ENCODE results near the gene KCTD17. TPM values are rescaled to one million over a fixed set of nuclear protein-coding genes. Genes with fewer than 3 reads are reported as not detected.

KCTD17 gene
- total and polyA plus RNA-seq, 2 of the 13 experiments (the other 11 are each of a cell fraction or from before 2014, with no cell fraction given) = 5.3 to 11.7 TPM

GRCh38 chr22:37043828-37044538, 7.6 kb upstream of the KCTD17 start (continued):
- TF ChIP-seq XRCC5 (optimal IDR thresholded peaks at IDR 0.05; ENCODE audit: low read length) (peak; percentile 80), USF2 (IDR thresholded peaks at IDR 0.05; ENCODE audit: low read depth, low read length) (no peak), USF2 (CRISPR knock-in tag; IDR thresholded peaks at IDR 0.05; ENCODE audit: borderline replicate concordance) (no peak), AHR (CRISPR knock-in tag; IDR thresholded peaks at IDR 0.05) (0 out of 2 replicates have a peak, but pooled peaks have one; percentile 68), SIX4 (CRISPR knock-in tag; IDR thresholded peaks at IDR 0.05) (no peak), TFDP1 (CRISPR knock-in tag; IDR thresholded peaks at IDR 0.05; ENCODE audit: borderline replicate concordance) (peak; percentile 70; the same call in 1 of the 2 replicates), ZNF230 (CRISPR knock-in tag; IDR thresholded peaks at IDR 0.05) (0 out of 2 replicates have a peak, but pooled peaks have one; percentile 79), TRIM22 (IDR thresholded peaks at IDR 0.05) (no peak), FOXP1 (IDR thresholded peaks at IDR 0.05) (no peak), FOXP1 (CRISPR knock-in tag; IDR thresholded peaks at IDR 0.05) (no peak), POGK (CRISPR knock-in tag; conservative IDR thresholded peaks at IDR 0.05) (peak; percentile 63; the same call in 1 of the 2 replicates), ZNF121 (CRISPR knock-in tag; IDR thresholded peaks at IDR 0.05) (peak; percentile 5; the same call in 1 of the 2 replicates), ZNF543 (CRISPR knock-in tag; IDR thresholded peaks at IDR 0.05) (peak; percentile 73; the same call in 1 of the 2 replicates), TAF15 (IDR thresholded peaks at IDR 0.05; ENCODE audit: low read depth, low read length, poor library complexity, severe bottlenecking) (no peak), ETS1 (CRISPR knock-in tag; IDR thresholded peaks at IDR 0.05) (no peak), ADNP (CRISPR knock-in tag; IDR thresholded peaks at IDR 0.05) (no peak), TIGD3 (CRISPR knock-in tag; IDR thresholded peaks at IDR 0.05; ENCODE audit: borderline replicate concordance) (no peak), GATA4 (IDR thresholded peaks at IDR 0.05; ENCODE audit: borderline replicate concordance, low read depth) (no peak), LCORL (IDR thresholded peaks at IDR 0.05) (no peak), LCORL (CRISPR knock-in tag; IDR thresholded peaks at IDR 0.05) (no peak; the same call in 1 of the 2 replicates)
